Hepatocyte (in vitro differentiated cells): ENCODE measurements around the gene CST11.

Source experiments
- EZH2 ChIP-seq: fragments of 200-600 bp; sonication (generic); IDR thresholded peaks from 2 replicates; pipeline ENCODE4 v1.6.1; 2016; ENCODE audit warnings: antibody characterized with exemption, mild to moderate bottlenecking, borderline replicate concordance
- EZH2phosphoT487 ChIP-seq: fragments of 200-600 bp; sonication (generic); IDR thresholded peaks from one replicate; pipeline ENCODE4 v1.6.1; 2018; ENCODE audit warnings: antibody characterized with exemption, mild to moderate bottlenecking, low read depth, moderate library complexity; ENCODE audit not compliant: unreplicated experiment, severe bottlenecking
- TF ChIP-seq, protein P1 (sequence below): fragments of 200-600 bp; sonication (generic); IDR thresholded peaks from 2 replicates; pipeline ENCODE4 v1.5.1; 2016; ENCODE audit warnings: antibody characterized with exemption, mild to moderate bottlenecking; ENCODE audit not compliant: poor library complexity

DNA sequence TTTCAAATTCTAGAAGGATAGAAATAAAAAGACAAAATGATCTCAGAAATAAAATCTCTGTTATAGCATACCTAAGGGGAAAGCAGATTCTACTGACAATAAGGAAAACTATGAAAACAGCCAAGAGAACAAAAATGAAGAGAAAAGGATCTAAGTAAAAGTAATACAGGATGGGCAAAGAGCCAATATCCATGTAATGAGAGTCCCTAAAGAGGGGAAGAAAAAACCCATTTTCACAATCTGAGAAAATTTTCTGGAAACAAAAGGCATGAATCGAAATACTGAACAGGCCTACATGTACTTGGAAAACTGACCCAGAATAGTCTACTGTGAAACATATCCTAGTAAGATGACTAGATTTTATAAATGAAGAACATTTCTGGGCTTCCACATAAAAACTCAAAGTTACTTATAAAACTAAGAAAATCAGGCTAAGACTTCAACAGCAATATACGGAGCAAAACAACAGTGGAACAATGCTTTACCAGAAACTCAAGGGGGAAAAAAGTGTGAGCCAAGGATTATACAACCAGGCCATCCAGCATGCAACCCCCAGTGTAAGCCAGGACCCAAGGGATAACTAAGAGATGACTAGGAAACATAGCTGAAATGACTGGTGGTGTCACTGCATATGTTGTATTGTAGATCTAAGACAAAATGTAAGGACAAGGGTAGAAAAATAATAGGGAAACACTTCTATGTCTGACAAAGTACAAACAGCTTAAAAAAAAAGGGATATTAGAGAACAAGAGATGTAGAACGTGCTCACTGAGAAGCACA lies 41.6 kb downstream of the CST11 start:
- TF ChIP-seq, protein P1, sequence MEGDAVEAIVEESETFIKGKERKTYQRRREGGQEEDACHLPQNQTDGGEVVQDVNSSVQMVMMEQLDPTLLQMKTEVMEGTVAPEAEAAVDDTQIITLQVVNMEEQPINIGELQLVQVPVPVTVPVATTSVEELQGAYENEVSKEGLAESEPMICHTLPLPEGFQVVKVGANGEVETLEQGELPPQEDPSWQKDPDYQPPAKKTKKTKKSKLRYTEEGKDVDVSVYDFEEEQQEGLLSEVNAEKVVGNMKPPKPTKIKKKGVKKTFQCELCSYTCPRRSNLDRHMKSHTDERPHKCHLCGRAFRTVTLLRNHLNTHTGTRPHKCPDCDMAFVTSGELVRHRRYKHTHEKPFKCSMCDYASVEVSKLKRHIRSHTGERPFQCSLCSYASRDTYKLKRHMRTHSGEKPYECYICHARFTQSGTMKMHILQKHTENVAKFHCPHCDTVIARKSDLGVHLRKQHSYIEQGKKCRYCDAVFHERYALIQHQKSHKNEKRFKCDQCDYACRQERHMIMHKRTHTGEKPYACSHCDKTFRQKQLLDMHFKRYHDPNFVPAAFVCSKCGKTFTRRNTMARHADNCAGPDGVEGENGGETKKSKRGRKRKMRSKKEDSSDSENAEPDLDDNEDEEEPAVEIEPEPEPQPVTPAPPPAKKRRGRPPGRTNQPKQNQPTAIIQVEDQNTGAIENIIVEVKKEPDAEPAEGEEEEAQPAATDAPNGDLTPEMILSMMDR = no peak
- no peak for TF ChIP-seq EZH2
- no peak for TF ChIP-seq EZH2phosphoT487
